OCI-LY1 (cell line): ENCODE results near the gene TRIM61.

ENCODE experiments used
- EZH2 ChIP-seq: fragments of 200-600 bp; sonication (generic), shearing (Covaris generic); IDR thresholded peaks from 2 replicates; pipeline ENCODE4 v1.8.0; 2017; ENCODE audit warnings: borderline replicate concordance, mixed run types, mild to moderate bottlenecking, antibody characterized with exemption, low read length, moderate library complexity, mixed read lengths
- TF ChIP-seq, protein P1 (sequence below): fragments of 200-600 bp; sonication (generic), shearing (Covaris generic); IDR thresholded peaks from 2 replicates; pipeline ENCODE4 v1.5.1; 2017; ENCODE audit warnings: mild to moderate bottlenecking, antibody characterized with exemption, low read length, moderate library complexity, mixed read lengths

GRCh38 chr4:164997941-164998340 is 20.5 kb upstream of the TRIM61 start:
- TF ChIP-seq, protein P1, sequence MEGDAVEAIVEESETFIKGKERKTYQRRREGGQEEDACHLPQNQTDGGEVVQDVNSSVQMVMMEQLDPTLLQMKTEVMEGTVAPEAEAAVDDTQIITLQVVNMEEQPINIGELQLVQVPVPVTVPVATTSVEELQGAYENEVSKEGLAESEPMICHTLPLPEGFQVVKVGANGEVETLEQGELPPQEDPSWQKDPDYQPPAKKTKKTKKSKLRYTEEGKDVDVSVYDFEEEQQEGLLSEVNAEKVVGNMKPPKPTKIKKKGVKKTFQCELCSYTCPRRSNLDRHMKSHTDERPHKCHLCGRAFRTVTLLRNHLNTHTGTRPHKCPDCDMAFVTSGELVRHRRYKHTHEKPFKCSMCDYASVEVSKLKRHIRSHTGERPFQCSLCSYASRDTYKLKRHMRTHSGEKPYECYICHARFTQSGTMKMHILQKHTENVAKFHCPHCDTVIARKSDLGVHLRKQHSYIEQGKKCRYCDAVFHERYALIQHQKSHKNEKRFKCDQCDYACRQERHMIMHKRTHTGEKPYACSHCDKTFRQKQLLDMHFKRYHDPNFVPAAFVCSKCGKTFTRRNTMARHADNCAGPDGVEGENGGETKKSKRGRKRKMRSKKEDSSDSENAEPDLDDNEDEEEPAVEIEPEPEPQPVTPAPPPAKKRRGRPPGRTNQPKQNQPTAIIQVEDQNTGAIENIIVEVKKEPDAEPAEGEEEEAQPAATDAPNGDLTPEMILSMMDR = no peak
- TF ChIP-seq EZH2 = no peak
